ENCODE data around the gene MYD88.

DNA sequence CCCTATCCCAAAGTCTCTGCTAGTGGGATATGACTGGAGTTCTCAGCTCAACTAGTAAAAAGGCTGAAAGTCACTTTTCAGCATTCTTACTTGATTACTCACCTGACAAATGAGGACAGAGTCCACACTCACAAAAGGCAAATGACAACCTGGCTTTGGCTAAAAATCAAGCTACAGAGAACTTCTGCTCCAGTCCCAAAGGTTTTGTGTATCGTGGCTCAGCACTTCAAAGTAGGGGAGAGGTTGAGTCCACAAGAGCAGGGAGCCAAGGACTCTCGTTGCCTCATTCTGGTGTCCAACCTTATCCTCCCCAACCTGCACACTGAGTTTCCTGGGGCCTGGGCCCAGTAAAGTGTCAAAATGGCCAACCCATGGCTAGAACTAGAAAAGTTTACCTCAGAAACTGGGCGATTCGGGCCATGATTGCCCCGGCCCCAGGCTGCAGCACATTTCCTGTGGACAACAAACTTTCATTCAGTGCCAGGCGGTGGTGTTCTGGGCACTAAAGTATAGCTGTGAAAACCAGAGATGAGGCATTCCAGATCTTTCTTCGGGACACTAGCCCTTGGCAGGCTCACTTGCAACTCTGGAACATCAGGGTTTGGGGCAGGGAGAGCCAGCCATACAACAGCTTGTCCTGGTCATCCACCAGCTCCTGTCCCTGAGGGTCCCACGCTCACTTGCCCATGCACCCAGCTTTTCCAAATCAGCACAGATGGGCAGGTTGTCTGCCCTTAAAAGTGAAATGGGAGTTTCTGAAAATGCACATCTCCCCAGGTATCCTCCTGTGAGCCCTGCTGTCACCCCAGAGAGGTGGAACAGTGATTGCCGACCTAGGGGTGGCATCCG is 4.7 kb upstream of the MYD88 start:
- no peak for TF ChIP-seq TAF1 (IDR thresholded peaks at IDR 0.05; ENCODE audit: low read depth)
- TF ChIP-seq, protein P1, sequence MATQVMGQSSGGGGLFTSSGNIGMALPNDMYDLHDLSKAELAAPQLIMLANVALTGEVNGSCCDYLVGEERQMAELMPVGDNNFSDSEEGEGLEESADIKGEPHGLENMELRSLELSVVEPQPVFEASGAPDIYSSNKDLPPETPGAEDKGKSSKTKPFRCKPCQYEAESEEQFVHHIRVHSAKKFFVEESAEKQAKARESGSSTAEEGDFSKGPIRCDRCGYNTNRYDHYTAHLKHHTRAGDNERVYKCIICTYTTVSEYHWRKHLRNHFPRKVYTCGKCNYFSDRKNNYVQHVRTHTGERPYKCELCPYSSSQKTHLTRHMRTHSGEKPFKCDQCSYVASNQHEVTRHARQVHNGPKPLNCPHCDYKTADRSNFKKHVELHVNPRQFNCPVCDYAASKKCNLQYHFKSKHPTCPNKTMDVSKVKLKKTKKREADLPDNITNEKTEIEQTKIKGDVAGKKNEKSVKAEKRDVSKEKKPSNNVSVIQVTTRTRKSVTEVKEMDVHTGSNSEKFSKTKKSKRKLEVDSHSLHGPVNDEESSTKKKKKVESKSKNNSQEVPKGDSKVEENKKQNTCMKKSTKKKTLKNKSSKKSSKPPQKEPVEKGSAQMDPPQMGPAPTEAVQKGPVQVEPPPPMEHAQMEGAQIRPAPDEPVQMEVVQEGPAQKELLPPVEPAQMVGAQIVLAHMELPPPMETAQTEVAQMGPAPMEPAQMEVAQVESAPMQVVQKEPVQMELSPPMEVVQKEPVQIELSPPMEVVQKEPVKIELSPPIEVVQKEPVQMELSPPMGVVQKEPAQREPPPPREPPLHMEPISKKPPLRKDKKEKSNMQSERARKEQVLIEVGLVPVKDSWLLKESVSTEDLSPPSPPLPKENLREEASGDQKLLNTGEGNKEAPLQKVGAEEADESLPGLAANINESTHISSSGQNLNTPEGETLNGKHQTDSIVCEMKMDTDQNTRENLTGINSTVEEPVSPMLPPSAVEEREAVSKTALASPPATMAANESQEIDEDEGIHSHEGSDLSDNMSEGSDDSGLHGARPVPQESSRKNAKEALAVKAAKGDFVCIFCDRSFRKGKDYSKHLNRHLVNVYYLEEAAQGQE (IDR thresholded peaks at IDR 0.05; ENCODE audit: low read depth) = no peak
- no peak for TF ChIP-seq CREB1 (IDR thresholded peaks at IDR 0.05; ENCODE audit: low read depth)
- TF ChIP-seq RAD21 (IDR thresholded peaks at IDR 0.05; ENCODE audit: low read depth) = no peak
- no peak for TF ChIP-seq YY1 (IDR thresholded peaks at IDR 0.05; ENCODE audit: low read depth)
